Natural killer cell (primary cell): ENCODE measurements around the gene THSD7B. TPM values are rescaled to one million over a fixed set of nuclear protein-coding genes. Genes with fewer than 3 reads are reported as not detected.
"Not testable (repeated sequence)": the region's sequence is repeated elsewhere in the genome, so short reads cannot be mapped to it uniquely, and the experiment has no call there.

Experiments
- ATAC-seq, 3 donors: fragments of 150-1000 bp in 2 of 3; fragments of 200-7000 bp in 1 of 3; cut with Tn5 transposase; 1 replicate in 1 of 3; 2 replicates in 2 of 3; pipeline ENCODE4 v1.10.0; 2021; ENCODE audit warnings: mild to moderate bottlenecking in 2 of 3, moderate library complexity in 2 of 3
- DNase-seq, 2 donors: peaks; one replicate each; pipeline versions ENCODE4 v3.0.0 to v3.0.0-alpha.2; 2013 to 2021; ENCODE audit warnings: mixed read lengths in 1 of 2
- H3K27ac ChIP-seq: one replicate; pipeline ENCODE4 v1.5.1; 2013; ENCODE audit warnings: mild to moderate bottlenecking, low read length
- H3K27me3 ChIP-seq: one replicate; pipeline ENCODE4 v1.6.1; 2013; ENCODE audit warnings: low read length; ENCODE audit not compliant: control insufficient read depth, insufficient read depth
- H3K36me3 ChIP-seq: one replicate; pipeline ENCODE4 v1.6.1; 2013; ENCODE audit warnings: low read length; ENCODE audit not compliant: control insufficient read depth, insufficient read depth
- H3K4me1 ChIP-seq: one replicate; pipeline ENCODE4 v1.6.1; 2013; ENCODE audit warnings: low read length; ENCODE audit not compliant: control insufficient read depth, insufficient read depth
- H3K4me3 ChIP-seq: one replicate; pipeline ENCODE4 v1.5.1; 2013; ENCODE audit warnings: low read length
- H3K9me3 ChIP-seq: one replicate; pipeline ENCODE4 v1.6.1; 2013; ENCODE audit warnings: low read length; ENCODE audit not compliant: control insufficient read depth, insufficient read depth
- H3K27ac Mint-ChIP-seq, 2 donors: one replicate each; pipeline ENCODE4 v1.8.0; 2022; ENCODE audit warnings: mild to moderate bottlenecking in 2 of 2, mixed read lengths in 2 of 2, moderate library complexity in 1 of 2
- H3K27me3 Mint-ChIP-seq, 2 donors: one replicate each; pipeline ENCODE4 v1.8.0; 2022; ENCODE audit warnings: low read depth in 2 of 2, mixed read lengths in 2 of 2
- H3K36me3 Mint-ChIP-seq: one replicate; pipeline ENCODE4 v1.8.0; 2022; ENCODE audit warnings: mixed read lengths
- H3K4me1 Mint-ChIP-seq, 2 donors: one replicate each; pipeline ENCODE4 v1.8.0; 2022; ENCODE audit warnings: mixed read lengths in 2 of 2
- H3K4me3 Mint-ChIP-seq: one replicate; pipeline ENCODE4 v1.8.0; 2022; ENCODE audit warnings: mild to moderate bottlenecking, moderate library complexity, mixed read lengths
- H3K9me3 Mint-ChIP-seq, 2 donors: one replicate each; pipeline ENCODE4 v1.8.0; 2022; ENCODE audit warnings: mixed read lengths in 2 of 2
- CTCF ChIP-seq: fragments of 200-600 bp; IDR thresholded peaks from one replicate; pipeline ENCODE4 v1.8.0; 2022; ENCODE audit warnings: antibody characterized with exemption
- WGBS: methylation state at CpG from one replicate; pipeline ENCODE4 v1.1.7; 2013; ENCODE audit warnings: missing lambda C conversion rate; ENCODE audit not compliant: insufficient coverage; 5-methylcytosine and 5-hydroxymethylcytosine counted together
- intact Hi-C: fragments of 100-400 bp; cut with micrococcal nuclease; formaldehyde crosslinking; loops from one replicate; pipeline ENCODE4 v1.14.2; 2022
- total RNA-seq, 4 donors: library from RNA; stranded (reverse); fragments of 120-200 nt in 1 of 4; gene quantifications; one replicate each; pipeline versions ENCODE4 v1.2.3 to v1.2.4, GENCODE V29; 2013 to 2022

The THSD7B gene
- total RNA-seq, 3 donors from 2014 or later (not counting 1 experiment from before 2014, with no cell fraction given), result not detected

- Mint-ChIP-seq H3K4me1 (no peaks in the 10 kb centered on the region), H3K4me3 (no peak overlapping the region), H3K9me3 (peaks cover 0 to 2% of the 10 kb centered on the region in 2 donors), H3K27me3 (no peaks in the 10 kb centered on the region), H3K27ac (no peak overlapping the region), H3K36me3 (no peaks in the 10 kb centered on the region)
- TF ChIP-seq CTCF, result no peak
- H3K27ac ChIP-seq, result no peak overlapping the region
- no peaks in the 10 kb centered on the region for H3K36me3 ChIP-seq
- H3K27me3 ChIP-seq, result no peaks in the 10 kb centered on the region
- WGBS, result 0% methylated on average over 1 of the region's 2 CpGs
- no peak overlapping the region for H3K4me3 ChIP-seq
- no peaks in the 10 kb centered on the region for H3K4me1 ChIP-seq
- intact Hi-C loops, result no loop called here
- no peaks in the 10 kb centered on the region for H3K9me3 ChIP-seq
- ATAC-seq (no peak), DNase-seq (no peak)
These were observed 13.9 kb upstream of the THSD7B start for GRCh38 chr2:136751406-136751805.

GRCh38 chr2:136758504-136758903 is 6.8 kb upstream of the THSD7B start:
- H3K36me3 ChIP-seq, H3K4me1 Mint-ChIP-seq, H3K27me3 ChIP-seq, intact Hi-C loops, H3K9me3 Mint-ChIP-seq, H3K27ac ChIP-seq, H3K9me3 ChIP-seq, H3K27ac Mint-ChIP-seq, H3K36me3 Mint-ChIP-seq, H3K4me3 ChIP-seq, DNase-seq, H3K4me3 Mint-ChIP-seq, ATAC-seq, H3K4me1 ChIP-seq: not testable (repeated sequence)
- 95% methylated on average over 22 of the region's 22 CpGs for WGBS
- peaks cover 3 to 11% of the 10 kb centered on the region in 2 donors for H3K27me3 Mint-ChIP-seq

GRCh38 chr2:136764452-136765255 is 691 bp upstream of the THSD7B start:
- Mint-ChIP-seq H3K4me1 (no peaks in the 10 kb centered on the region), H3K4me3 (no peak overlapping the region), H3K9me3 (peaks cover 0 to 7% of the 10 kb centered on the region in 2 donors), H3K27ac (no peak overlapping the region), H3K27me3 (peaks cover 22 to 51% of the 10 kb centered on the region in 2 donors), H3K36me3 (peaks cover 8% of the 10 kb centered on the region)
- Histone ChIP-seq H3K27me3 (peaks cover 15% of the 10 kb centered on the region), H3K36me3 (no peaks in the 10 kb centered on the region), H3K27ac (no peak overlapping the region), H3K4me3 (no peak overlapping the region), H3K4me1 (no peaks in the 10 kb centered on the region), H3K9me3 (peaks cover 2% of the 10 kb centered on the region)
- TF ChIP-seq CTCF, result no peak
- 5% methylated on average over 47 of the region's 47 CpGs for WGBS
- intact Hi-C loops, result no loop called here
- no peak for ATAC-seq
- DNase-seq, result no peak

GRCh38 chr2:136766073-136766404 is 694 bp downstream of the THSD7B start:
- H3K36me3 Mint-ChIP-seq, result peaks cover 8% of the 10 kb centered on the region
- 2% methylated on average over 17 of the region's 17 CpGs for WGBS
- no peak overlapping the region for H3K27ac Mint-ChIP-seq
- H3K9me3 Mint-ChIP-seq, result peaks cover 0 to 6% of the 10 kb centered on the region in 2 donors
- intact Hi-C loops, result no loop called here
- peaks cover 22 to 51% of the 10 kb centered on the region in 2 donors for H3K27me3 Mint-ChIP-seq
- DNase-seq (no peak), ATAC-seq (no peak)
- Histone ChIP-seq H3K4me1 (no peaks in the 10 kb centered on the region), H3K4me3 (no peak overlapping the region), H3K27me3 (peaks cover 15% of the 10 kb centered on the region), H3K9me3 (peaks cover 2% of the 10 kb centered on the region), H3K36me3 (no peaks in the 10 kb centered on the region), H3K27ac (no peak overlapping the region)
- no peaks in the 10 kb centered on the region for H3K4me1 Mint-ChIP-seq
- no peak overlapping the region for H3K4me3 Mint-ChIP-seq
- no peak for TF ChIP-seq CTCF
